C4-2B (cell line): Measurements from ENCODE around the gene PVRIG.

Source experiments
- CTCF ChIP-seq: fragments of 450-650 bp; conservative IDR thresholded peaks from 2 replicates; pipeline ENCODE4 v1.5.1; 2017; ENCODE audit warnings: mild to moderate bottlenecking
- ZFX ChIP-seq: fragments of 450-650 bp; IDR thresholded peaks from 2 replicates; pipeline ENCODE4 v1.6.1; 2017

- TF ChIP-seq CTCF (no peak), ZFX (no peak)
Observed at GRCh38 chr7:100220586-100221230, 959 bp downstream of the PVRIG start.
